DND-41 (cell line): ENCODE results near the gene ENTR1.

Experiments used
- CTCF ChIP-seq: IDR thresholded peaks from 2 replicates; pipeline ENCODE4 v1.5.1; 2012; ENCODE audit warnings: borderline replicate concordance, low read length, moderate library complexity, mild to moderate bottlenecking; ENCODE audit not compliant: poor library complexity, severe bottlenecking; ENCODE audit errors: extremely low read depth
- EZH2 ChIP-seq: IDR thresholded peaks from 3 replicates; pipeline ENCODE4 v1.6.1; 2012; ENCODE audit warnings: borderline replicate concordance, low read depth, mild to moderate bottlenecking, moderate library complexity, low read length, inconsistent platforms; ENCODE audit not compliant: severe bottlenecking

- TF ChIP-seq CTCF (no peak), EZH2 (no peak)
These were observed 14.4 kb upstream of the ENTR1 start for GRCh38 chr9:136424750-136425362.
